Lower lobe of right lung (tissue), 2 donors: ENCODE measurements around the gene APBB1IP. TPM values are rescaled to one million over a fixed set of nuclear protein-coding genes. Genes with fewer than 3 reads are reported as not detected.

ENCODE experiments used
- ATAC-seq, 2 donors: fragments of 200-7000 bp; cut with Tn5 transposase; one replicate each; pipeline ENCODE4 v1.9.1; 2020 to 2022; ENCODE audit warnings: mild to moderate bottlenecking in 2 of 2, moderate library complexity in 2 of 2
- DNase-seq: peaks from one replicate; pipeline ENCODE4 v3.0.0-alpha.2; 2020
- H3K27ac ChIP-seq: fragments of 200-600 bp; one replicate; pipeline ENCODE4 v1.8.0; 2022
- H3K27me3 ChIP-seq: fragments of 200-600 bp; one replicate; pipeline ENCODE4 v1.8.0; 2022; ENCODE audit warnings: low read depth
- H3K36me3 ChIP-seq: fragments of 200-600 bp; one replicate; pipeline ENCODE4 v1.8.0; 2022; ENCODE audit warnings: mild to moderate bottlenecking
- H3K4me1 ChIP-seq: fragments of 200-600 bp; one replicate; pipeline ENCODE4 v1.8.0; 2022
- H3K4me3 ChIP-seq: fragments of 200-600 bp; one replicate; pipeline ENCODE4 v1.8.0; 2022; ENCODE audit warnings: mild to moderate bottlenecking
- H3K9me3 ChIP-seq: fragments of 200-600 bp; one replicate; pipeline ENCODE4 v1.8.0; 2022
- CTCF ChIP-seq: fragments of 200-600 bp; IDR thresholded peaks from one replicate; pipeline ENCODE4 v1.8.0; 2022; ENCODE audit warnings: antibody characterized with exemption, mild to moderate bottlenecking
- intact Hi-C: fragments of 100-400 bp; cut with DNase I; formaldehyde crosslinking; loops from one replicate; pipeline ENCODE4 v1.11.0; 2022
- total RNA-seq: library from RNA; stranded (reverse); fragmentation: NEBNext Ultra II Directional; extraction: Animal tissue kit (Norgen Biotek cat#: 25700); gene quantifications from one replicate; pipeline ENCODE4 v1.2.1, GENCODE V29; 2021
- donor health status: DM: no; HTN: yes; CAD: no; lungs with severe emphysema.

The APBB1IP gene
- total RNA-seq, 1 donor from 2014 or later = 36.8 TPM

DNA sequence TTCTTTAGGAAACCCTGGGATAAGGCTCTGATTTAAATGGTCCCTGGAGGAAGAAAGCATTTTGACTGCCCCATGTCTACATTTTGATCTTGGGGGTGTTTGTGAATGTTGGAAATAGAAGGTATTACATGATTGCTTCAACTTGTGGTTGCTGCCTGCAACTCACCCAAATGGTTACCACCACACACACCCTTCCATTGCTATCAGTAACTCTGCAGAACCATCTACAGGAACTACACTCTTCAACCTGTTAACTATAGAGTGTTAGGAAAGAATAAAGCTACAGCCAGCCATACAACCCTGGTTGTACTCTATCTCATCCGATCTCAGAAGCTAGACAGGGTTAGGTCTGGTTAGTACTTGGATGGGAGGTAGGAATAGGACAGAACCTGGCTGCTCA is 71.2 kb downstream of the APBB1IP start:
- no peak overlapping the region for H3K4me3 ChIP-seq
- no peak overlapping the region for H3K27ac ChIP-seq
- H3K27me3 ChIP-seq = no peaks in the 10 kb centered on the region
- intact Hi-C loops = no loop called here
- TF ChIP-seq CTCF = no peak
- H3K4me1 ChIP-seq = no peaks in the 10 kb centered on the region
- H3K9me3 ChIP-seq = peaks cover 4% of the 10 kb centered on the region
- ATAC-seq (no peak), DNase-seq (no peak)
- H3K36me3 ChIP-seq = peaks cover 38% of the 10 kb centered on the region

DNA sequence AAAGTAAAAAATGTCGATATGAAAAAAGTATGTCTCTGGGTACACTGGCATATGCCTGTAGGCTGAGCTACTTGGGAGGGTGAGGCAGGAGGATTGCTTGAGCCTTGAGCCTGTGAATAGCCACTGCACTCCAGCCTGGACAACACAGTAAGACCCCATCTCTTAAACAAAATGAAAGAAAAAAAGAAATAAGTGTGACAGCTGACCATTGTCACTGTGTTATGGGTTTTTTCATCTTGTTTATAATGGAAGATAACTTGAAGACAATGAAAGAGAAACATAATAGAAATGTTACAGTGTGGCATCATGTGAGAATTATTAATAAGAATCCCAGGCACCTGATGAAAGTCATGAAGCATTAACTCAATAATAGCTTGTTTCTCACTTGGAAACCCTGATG is 75.0 kb downstream of the APBB1IP start:
- peaks cover 4% of the 10 kb centered on the region for H3K9me3 ChIP-seq
- H3K36me3 ChIP-seq = peaks cover 51% of the 10 kb centered on the region
- intact Hi-C loops = no loop called here
- no peak overlapping the region for H3K4me3 ChIP-seq
- no peaks in the 10 kb centered on the region for H3K27me3 ChIP-seq
- DNase-seq (no peak), ATAC-seq (no peak)
- no peak for TF ChIP-seq CTCF
- H3K4me1 ChIP-seq = no peaks in the 10 kb centered on the region
- H3K27ac ChIP-seq = no peak overlapping the region

GRCh38 chr10:26516540-26517101 is 78.5 kb downstream of the APBB1IP start:
- Histone ChIP-seq H3K9me3 (peaks cover 4% of the 10 kb centered on the region), H3K36me3 (peaks cover 55% of the 10 kb centered on the region), H3K4me1 (no peaks in the 10 kb centered on the region), H3K4me3 (no peak overlapping the region), H3K27me3 (no peaks in the 10 kb centered on the region), H3K27ac (no peak overlapping the region)
- intact Hi-C loops = no loop called here
- no peak for TF ChIP-seq CTCF
- ATAC-seq = no peak
- DNase-seq = no peak

DNA sequence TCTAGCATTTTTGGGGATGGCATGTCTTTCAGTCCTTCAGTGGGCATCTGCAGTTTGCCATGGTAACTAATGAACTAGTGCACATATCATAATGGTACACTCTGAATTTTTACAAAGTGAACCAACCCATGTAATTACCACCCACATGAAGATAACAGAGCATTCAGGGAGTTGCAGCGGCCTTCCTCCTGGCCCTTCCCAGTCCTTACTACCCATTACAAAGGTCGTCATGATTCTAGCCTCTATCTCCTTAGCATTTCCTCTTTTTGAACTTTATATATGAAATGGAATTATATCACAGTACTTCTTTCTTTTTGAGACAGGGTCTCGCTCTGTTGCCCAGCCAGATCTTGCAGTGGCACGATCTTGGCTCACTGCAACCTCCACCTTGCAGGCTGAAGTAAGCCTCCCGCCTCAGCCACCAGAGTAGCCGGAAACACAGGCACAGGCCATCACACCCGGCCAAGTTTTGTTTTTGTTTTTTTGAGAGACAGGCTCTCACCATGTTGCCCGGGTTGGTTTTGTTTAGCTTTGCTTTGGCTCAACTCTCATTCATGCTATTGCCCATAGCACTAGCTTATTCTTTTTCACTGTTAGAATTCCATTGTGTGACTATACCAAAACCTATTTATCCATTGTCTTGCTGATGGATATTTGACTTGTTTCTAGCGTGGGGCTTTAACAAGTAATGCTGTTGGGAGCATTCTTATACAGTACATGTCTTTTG is 79.2 kb downstream of the APBB1IP start:
- no peak for TF ChIP-seq CTCF
- no peak overlapping the region for H3K4me3 ChIP-seq
- no peaks in the 10 kb centered on the region for H3K4me1 ChIP-seq
- DNase-seq = no peak
- H3K27ac ChIP-seq = no peak overlapping the region
- H3K9me3 ChIP-seq = peaks cover 4% of the 10 kb centered on the region
- no peak for ATAC-seq
- intact Hi-C loops = no loop called here
- peaks cover 50% of the 10 kb centered on the region for H3K36me3 ChIP-seq
- H3K27me3 ChIP-seq = no peaks in the 10 kb centered on the region

GRCh38 chr10:26519803-26520202 is 81.7 kb downstream of the APBB1IP start:
- ATAC-seq (no peak), DNase-seq (no peak)
- Histone ChIP-seq H3K4me3 (no peak overlapping the region), H3K36me3 (peaks cover 39% of the 10 kb centered on the region), H3K27me3 (no peaks in the 10 kb centered on the region), H3K9me3 (no peaks in the 10 kb centered on the region), H3K27ac (no peak overlapping the region), H3K4me1 (no peaks in the 10 kb centered on the region)
- intact Hi-C loops = no loop called here
- no peak for TF ChIP-seq CTCF
